ENCODE measurements around the gene CD6.

The CD6 gene

DNA sequence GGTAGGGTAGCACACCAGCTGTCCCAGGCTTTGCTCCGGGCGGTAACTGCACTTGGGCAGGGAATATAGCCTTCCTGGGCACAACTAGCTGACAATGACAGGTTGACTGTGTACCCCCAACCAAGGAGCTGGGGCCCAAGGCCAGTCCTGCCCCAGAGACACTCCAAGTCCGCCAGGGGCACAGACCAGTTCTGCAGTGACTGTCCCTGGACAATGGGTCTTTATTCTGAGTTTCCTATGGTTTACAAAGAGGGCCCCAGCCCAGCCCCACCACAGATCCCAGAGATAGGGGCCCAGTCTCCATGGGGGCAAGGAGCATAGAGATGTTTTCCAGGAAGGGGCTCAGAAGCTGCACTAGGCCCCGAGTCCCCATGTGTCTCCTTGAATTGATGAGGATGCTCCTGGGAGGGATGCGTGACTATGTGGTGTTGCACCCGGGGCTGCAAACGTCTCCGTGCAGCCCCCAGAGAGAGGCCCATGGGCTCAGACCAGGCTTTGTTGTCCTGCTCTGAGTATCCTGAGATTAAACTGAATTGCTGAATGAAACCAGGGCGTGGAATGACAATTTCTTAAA is 48.4 kb downstream of the CD6 start:
- DNase-seq (ENCODE audit: insufficient read length): no peak
- FAIRE-seq: no peak
- TF ChIP-seq POLR2A (IDR thresholded peaks at IDR 0.05; ENCODE audit: low read depth, low read length): no peak

GRCh38 chr11:61020551-61021235 is 49.2 kb downstream of the CD6 start:
- FAIRE-seq (peak; percentile 71), DNase-seq (ENCODE audit: insufficient read length) (no peak)
- TF ChIP-seq POLR2A (IDR thresholded peaks at IDR 0.05; ENCODE audit: low read depth, low read length): no peak
- TF ChIP-seq POLR2AphosphoS5 (IDR thresholded peaks at IDR 0.05; ENCODE audit: low read depth, low read length): no peak
- TF ChIP-seq TAF1 (IDR thresholded peaks at IDR 0.05; ENCODE audit: borderline replicate concordance, low read depth, low read length): no peak

- peak; percentile 92 for FAIRE-seq
- no peak for DNase-seq (ENCODE audit: insufficient read length)
- TF ChIP-seq TAF1 (IDR thresholded peaks at IDR 0.05; ENCODE audit: borderline replicate concordance, low read depth, low read length): no peak
- TF ChIP-seq POLR2AphosphoS5 (IDR thresholded peaks at IDR 0.05; ENCODE audit: low read depth, low read length): no peak
- TF ChIP-seq POLR2A (IDR thresholded peaks at IDR 0.05; ENCODE audit: low read depth, low read length): no peak
Observed at GRCh38 chr11:61021661-61022212, 50.3 kb downstream of the CD6 start.

DNA sequence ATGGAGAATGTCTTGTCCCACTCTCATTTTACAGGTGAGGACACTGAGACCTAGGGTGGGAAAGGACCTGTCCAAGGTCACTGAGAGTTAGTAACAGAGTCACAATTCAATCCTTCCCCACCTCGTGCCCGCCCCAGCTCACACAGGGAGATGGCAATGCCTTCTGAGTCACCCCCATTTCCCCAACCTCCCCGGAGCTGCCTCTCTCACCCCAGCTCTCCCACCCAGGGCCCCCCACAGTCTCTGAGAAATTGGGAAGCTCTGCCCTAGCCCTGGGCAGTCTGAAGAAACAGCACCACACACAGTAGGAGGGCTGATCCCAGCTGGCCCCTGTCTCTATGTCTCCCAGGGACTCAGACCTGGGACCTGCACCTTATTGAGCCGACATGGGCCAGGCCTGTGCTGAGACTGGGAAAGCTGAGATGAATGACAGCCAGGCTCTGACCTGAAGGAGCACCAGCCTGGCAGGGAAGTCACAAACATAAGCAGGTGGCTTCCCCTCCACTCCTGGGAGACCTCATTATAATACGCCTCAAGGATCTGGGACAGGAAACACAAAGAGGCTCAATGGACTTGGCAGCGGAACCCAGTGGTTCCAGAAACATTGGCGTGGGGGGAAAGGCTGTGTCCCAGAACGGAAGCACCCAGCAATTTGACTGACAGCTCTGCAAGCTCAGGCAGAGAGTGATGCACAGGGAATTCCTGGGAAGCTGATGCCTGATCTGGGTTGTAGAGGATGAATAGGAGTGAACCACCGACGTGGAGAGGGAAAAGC is 51.0 kb downstream of the CD6 start:
- FAIRE-seq (peak; percentile 48), DNase-seq (ENCODE audit: insufficient read length) (no peak)
- TF ChIP-seq POLR2A (IDR thresholded peaks at IDR 0.05; ENCODE audit: low read depth, low read length): no peak
- TF ChIP-seq POLR2AphosphoS5 (IDR thresholded peaks at IDR 0.05; ENCODE audit: low read depth, low read length): no peak
- TF ChIP-seq TAF1 (IDR thresholded peaks at IDR 0.05; ENCODE audit: borderline replicate concordance, low read depth, low read length): no peak

- DNase-seq (ENCODE audit: insufficient read length) (no peak), FAIRE-seq (peak; percentile 91)
- TF ChIP-seq POLR2A (IDR thresholded peaks at IDR 0.05; ENCODE audit: low read depth, low read length): no peak
- no peak for TF ChIP-seq POLR2AphosphoS5 (IDR thresholded peaks at IDR 0.05; ENCODE audit: low read depth, low read length)
- TF ChIP-seq TAF1 (IDR thresholded peaks at IDR 0.05; ENCODE audit: borderline replicate concordance, low read depth, low read length): no peak
Observed at GRCh38 chr11:61023086-61023965, 51.8 kb downstream of the CD6 start.

GRCh38 chr11:61023966-61024295 is 52.5 kb downstream of the CD6 start:
- TF ChIP-seq TAF1 (IDR thresholded peaks at IDR 0.05; ENCODE audit: borderline replicate concordance, low read depth, low read length): no peak
- TF ChIP-seq POLR2AphosphoS5 (IDR thresholded peaks at IDR 0.05; ENCODE audit: low read depth, low read length): no peak
- FAIRE-seq: no peak
- DNase-seq (ENCODE audit: insufficient read length): no peak

DNA sequence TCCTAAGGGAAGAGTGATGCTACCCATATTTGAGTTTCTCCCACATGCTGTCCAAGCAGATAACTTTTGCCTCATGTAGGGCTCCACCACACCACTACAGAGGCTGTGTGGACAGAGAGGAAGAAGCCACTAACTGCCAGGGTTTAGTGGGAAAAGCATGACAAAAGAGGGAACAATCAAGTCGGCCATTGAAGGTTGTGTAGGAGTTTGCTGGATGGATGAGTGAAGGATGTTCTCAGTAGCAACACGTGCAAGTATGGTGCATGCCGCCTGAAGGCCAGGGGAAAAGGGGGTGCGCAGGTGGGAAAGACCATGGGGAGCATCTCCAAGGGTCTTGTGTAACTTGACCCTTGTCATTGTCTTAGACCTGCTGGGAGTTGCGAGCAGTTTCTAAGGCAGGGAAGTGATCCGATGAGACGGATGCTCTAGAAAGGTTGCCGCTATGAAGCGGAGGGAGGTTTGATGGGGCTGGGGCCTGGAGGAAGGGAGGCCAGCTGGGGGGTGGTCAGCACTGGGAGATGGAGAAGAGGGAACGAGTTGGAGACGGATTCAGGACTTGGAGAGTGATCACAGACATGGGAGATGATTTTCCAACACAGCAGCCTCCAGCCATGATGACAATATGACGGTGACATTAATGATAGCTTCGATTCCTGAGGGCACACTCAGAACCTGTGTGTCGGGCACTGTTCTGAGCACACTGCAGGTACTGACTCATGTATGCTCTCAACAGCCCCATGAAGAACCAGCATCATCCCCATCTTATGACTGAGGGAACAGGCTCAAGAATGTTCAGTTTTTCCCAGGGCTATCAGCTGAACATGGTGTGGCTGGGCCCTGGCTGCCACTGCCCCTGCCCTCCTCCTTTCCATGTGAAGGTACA is 53.7 kb downstream of the CD6 start:
- FAIRE-seq (peak; percentile 86), DNase-seq (ENCODE audit: insufficient read length) (no peak)
- TF ChIP-seq TAF1 (IDR thresholded peaks at IDR 0.05; ENCODE audit: borderline replicate concordance, low read depth, low read length) (no peak), POLR2AphosphoS5 (IDR thresholded peaks at IDR 0.05; ENCODE audit: low read depth, low read length) (no peak), POLR2A (IDR thresholded peaks at IDR 0.05; ENCODE audit: low read depth, low read length) (no peak)

- TF ChIP-seq POLR2AphosphoS5 (IDR thresholded peaks at IDR 0.05; ENCODE audit: low read depth, low read length): no peak
- no peak for TF ChIP-seq TAF1 (IDR thresholded peaks at IDR 0.05; ENCODE audit: borderline replicate concordance, low read depth, low read length)
- no peak for TF ChIP-seq POLR2A (IDR thresholded peaks at IDR 0.05; ENCODE audit: low read depth, low read length)
- no peak for FAIRE-seq
- DNase-seq (ENCODE audit: insufficient read length): no peak
Observed at GRCh38 chr11:61025821-61026120, 54.3 kb downstream of the CD6 start.

GRCh38 chr11:61026121-61027031 is 54.9 kb downstream of the CD6 start:
- peak; percentile 48 for FAIRE-seq
- TF ChIP-seq POLR2AphosphoS5 (IDR thresholded peaks at IDR 0.05; ENCODE audit: low read depth, low read length) (no peak), TAF1 (IDR thresholded peaks at IDR 0.05; ENCODE audit: borderline replicate concordance, low read depth, low read length) (no peak), POLR2A (IDR thresholded peaks at IDR 0.05; ENCODE audit: low read depth, low read length) (no peak)
- DNase-seq (ENCODE audit: insufficient read length): no peak
